GM21737 (cell line): ENCODE data around the gene PARVG.

Experiments used
- ATAC-seq: cut with Tn5 transposase; IDR thresholded peaks from one replicate; pipeline ENCODE4 v1.9.1; 2021; ENCODE audit warnings: mild to moderate bottlenecking, moderate library complexity; ENCODE audit not compliant: unreplicated experiment

PARVG gene

GRCh38 chr22:44179196-44179988, 1.3 kb upstream of the PARVG start:
- ATAC-seq, result no peak

DNA sequence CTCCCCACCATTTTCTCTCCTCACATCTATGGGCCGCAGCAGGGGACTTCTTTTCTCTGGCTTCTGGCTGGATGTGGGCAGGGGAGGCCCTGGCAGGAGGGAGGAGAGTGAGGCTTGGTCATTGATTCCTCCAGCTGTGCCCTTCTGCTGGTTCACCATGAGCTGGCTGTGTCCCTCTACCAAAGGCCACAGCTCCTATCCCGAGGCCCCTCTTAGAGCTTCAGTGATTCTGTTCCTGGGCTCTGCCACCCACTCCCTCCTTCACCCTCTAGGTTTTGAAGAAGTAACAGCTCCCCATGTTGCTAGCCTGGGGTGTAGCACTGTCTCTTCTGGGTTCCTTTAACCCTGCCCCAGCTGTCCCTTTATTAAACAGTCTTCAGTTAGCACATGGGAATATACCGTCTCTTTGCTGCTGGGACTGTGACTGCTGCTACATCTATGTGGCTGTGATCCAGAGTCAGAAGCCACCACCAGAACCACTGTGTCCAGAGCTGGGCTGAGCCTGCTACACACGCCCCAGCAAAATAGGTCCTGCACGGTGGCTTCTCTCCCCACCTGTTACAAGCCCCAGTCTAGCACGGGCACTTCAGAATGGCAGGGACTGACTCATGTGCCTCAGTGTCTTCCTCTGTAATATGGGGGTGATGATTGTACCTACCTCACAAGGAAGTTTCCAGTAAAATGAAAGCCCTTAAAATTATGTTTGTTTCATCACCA, 578 bp upstream of the PARVG start:
- no peak for ATAC-seq

DNA sequence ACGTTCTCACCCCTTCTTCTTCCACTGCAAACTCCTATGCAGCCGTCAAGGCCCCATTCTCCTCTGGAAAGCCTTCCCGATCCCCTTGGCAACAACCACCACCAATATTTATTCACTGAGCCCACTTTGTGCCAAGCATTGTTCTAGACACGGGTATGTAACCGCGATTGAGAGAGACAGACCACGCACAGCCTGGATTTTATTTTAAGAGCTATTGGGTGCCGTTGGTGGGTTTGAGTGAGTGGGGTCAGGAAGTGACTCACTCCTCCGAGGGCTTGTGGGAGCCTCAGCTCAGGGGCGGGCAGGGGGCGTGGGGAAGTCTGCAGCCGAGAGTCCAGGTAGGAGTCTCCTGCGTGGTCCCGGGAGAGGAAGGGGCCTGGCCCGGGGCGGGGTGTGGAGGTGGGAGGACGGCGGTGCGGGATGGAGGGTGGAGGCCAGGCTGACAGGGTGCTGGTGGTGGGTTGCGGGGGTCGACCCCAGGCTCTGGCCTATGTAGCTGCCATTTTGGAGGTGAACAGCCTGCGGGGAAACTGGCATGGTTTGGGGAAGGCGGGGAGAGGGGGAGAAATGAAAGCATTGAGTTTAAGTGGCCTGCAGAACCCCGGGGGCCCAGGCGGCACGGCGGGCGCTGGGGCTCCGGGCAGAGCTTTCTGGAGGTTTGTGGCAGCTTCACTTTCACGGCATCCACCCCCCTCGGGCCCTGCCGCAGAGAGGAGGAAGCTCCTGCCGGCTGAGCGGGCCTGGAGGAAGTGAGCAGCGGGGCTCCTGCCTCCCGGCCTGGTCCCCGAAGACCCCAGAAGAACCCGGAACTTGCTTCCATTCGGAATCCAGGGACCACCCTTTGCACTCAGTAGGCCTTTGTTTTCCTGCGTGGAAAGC, 547 bp downstream of the PARVG start:
- no peak for ATAC-seq

DNA sequence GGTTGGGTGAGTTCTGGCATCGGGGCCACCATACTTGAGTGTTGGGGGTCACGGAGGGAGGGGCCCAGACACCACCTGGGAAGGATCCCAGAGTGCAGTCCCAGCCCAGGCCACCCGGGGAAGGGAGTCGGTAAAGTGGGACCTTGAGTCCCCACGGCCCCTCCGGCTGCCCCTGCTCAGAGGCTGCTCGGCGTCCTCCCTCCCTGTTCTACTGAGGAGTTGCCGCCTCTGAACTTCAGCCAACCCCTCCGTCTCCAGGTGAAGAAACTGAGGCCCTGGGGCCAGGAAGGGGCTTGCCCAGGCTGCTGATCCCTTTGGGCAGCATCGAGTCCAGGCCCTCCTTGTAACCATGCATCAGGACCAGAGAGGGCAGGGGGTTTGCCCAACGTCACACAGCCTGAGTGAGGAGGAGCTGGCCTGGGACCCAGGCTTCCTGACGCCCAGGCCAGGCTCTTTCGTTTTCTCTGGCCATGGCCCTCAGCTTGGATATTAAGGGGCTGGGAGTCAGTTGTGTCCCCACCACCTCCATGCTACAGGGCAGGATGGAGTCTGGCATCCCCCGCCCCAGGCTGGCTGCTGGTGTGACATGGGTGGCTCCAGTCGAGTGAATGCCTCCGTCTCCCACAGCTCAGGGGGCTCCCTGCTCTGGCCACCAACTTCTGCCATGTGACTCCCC, 1.3 kb downstream of the PARVG start:
- ATAC-seq, result no peak

GRCh38 chr22:44182588-44183286, 2.0 kb downstream of the PARVG start:
- ATAC-seq, result no peak

DNA sequence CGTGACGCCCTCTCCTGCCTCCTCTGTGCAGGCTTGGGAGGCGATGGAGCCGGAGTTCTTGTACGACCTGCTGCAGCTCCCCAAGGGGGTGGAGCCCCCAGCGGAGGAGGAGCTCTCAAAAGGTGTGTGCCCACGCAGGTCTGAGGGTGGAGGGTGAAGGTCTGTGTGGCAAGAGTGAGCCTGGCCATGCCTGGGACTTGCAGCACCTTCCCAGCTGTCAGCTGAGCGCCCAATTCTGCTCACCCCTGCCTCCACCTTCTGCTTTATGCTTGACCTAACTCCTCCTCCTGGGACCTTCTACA, 2.5 kb downstream of the PARVG start:
- ATAC-seq, result no peak

DNA sequence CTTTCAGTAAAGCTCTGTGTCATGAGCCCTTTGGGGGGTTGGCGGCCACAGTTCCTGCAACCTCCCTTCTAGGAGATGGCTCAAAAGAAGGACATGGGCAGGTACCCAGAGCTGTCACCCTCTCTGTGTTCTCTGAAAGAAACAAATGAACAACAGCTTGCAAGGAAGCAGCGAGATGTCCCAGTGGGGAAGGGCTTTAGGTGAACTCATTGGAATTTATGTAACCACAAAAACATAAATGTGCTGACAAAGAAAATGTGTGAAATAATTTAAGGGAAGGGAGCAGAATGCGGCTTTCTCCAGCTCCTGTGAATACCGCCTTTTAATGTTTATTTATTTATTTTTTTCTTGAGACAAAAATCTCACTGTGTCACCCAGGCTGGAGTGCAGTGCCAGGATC, 3.3 kb downstream of the PARVG start:
- ATAC-seq, result no peak

GRCh38 chr22:44185237-44186120, 4.8 kb downstream of the PARVG start:
- ATAC-seq, result no peak

DNA sequence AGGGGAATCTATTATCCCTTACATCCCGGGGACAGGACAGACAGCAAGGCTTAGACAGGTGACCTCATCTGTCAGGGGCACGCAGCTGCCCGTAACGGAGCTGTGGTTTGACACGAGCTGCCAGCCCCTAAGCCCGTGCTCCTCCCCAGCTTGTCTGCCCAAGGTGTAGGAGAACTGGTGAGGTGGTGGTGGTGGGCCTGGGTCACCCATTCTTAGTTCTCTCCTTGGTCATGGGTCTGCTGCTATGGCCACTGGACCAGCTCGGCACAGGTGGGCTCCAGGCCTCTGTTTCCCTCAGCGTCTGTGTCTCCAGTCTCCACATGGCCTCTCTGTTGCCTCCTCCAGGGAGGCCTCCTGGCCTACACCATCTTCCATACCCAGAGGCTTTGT, 5.4 kb downstream of the PARVG start:
- no peak for ATAC-seq

DNA sequence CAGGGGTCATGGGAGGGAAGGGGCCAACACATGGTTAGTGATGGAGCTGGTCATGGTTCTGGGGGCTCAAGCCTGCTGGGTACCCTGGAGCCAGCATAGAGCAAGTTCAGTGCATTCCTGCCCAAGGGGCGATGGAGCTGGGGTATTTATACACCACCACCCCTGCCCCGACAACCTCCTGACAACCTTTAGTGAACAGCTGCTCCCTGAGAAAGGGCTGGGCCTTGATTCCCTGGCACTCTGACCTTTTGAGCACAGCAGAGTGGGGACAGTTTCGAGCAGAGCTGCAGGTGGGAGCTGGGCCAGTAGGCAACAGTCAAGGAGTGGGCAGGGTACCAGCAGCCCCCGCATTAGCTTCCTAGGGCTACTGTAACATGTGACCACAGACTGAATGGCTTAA, 6.0 kb downstream of the PARVG start:
- no peak for ATAC-seq

- no peak for ATAC-seq
Observed at GRCh38 chr22:44187652-44188230, 7.0 kb downstream of the PARVG start.

- ATAC-seq, result no peak
Observed at GRCh38 chr22:44188316-44188715, 7.6 kb downstream of the PARVG start.

DNA sequence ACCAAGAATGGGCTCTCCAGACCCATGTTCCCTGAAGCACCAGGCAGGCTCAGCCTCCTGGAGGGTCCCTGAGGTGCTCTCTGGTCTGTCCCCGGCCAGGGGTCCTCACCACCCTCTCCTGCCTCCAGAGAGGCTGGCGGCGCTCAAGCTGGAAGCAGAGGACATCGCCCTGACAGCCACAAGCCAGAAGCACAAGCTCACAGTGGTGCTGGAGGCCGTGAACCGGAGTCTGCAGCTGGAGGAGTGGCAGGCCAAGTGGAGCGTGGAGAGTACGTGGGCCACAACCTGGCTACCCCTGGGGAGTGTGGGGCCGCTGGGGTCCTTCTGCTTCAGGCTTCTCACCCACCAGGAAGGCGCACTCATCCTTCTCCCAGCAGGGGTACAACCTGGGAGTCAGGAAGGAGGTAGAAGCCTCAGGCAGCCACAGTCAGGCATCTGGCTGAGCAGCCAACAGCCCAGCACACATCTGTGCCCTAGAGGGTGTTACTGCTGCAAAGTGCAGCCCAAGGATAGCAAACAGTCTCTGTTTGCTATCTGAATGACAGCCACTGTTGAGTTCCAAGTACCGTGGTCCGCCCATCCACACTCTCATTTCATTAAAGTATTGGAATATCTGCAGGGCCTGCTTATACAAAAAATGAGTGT, 8.4 kb downstream of the PARVG start:
- ATAC-seq, result no peak

GRCh38 chr22:44190381-44190976, 9.8 kb downstream of the PARVG start:
- no peak for ATAC-seq

GRCh38 chr22:44191036-44191454, 10.3 kb downstream of the PARVG start:
- ATAC-seq, result no peak

- ATAC-seq, result no peak
Observed at GRCh38 chr22:44192098-44192815, 11.5 kb downstream of the PARVG start.

DNA sequence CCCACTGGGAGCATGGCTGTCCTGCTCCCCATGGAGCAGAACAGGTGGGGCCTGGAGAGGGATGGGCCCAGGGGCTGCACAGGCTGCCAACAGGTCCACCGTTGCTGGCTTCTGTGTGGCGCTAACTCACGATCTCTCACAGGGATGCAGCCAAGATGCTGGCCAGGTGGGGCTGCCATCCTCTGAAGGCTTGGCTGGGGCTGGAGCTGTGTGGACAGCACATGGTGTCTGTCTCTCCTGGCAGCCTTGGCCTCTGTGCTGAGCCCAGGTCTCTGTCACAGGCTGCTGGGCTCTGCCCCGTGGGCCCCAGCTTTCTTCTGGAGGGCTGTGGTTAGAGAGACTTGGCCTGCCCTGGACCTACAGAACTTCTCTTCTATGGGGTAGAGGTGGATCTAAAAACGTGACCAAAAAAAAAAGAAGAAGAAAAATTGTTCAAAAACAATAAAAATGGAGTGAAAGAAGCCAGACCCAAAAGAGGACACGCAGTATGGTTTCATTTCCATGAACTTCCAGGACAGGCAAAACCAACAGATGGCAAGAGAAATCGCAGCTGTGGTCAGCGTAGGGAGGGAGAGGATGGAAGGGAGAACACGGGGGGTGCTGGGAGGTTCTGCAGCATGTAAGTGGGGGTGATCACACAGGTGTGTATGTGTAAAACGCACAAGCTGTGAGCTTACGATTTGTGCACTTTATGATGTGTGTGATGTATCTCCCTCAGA, 12.2 kb downstream of the PARVG start:
- ATAC-seq, result no peak
